Cardiac septum (tissue), 1 donor: ENCODE data around the gene CLEC7A. TPM values are rescaled to one million over a fixed set of nuclear protein-coding genes. Genes with fewer than 3 reads are reported as not detected.

Source experiments
- DNase-seq: peaks from one replicate; pipeline ENCODE4 v3.0.0-alpha.2; 2020; ENCODE audit warnings: low spot score
- intact Hi-C: fragments of 100-400 bp; cut with DNase I; formaldehyde crosslinking; loops from one replicate; pipeline ENCODE4 v1.14.0; 2022
- total RNA-seq: library from RNA; stranded (reverse); fragmentation: NEBNext Ultra II Directional; extraction: Animal tissue kit (Norgen Biotek cat#: 25700); gene quantifications from one replicate; pipeline ENCODE4 v1.2.1, GENCODE V29; 2021
- donor health status: DM: no; HTN: no; CAD: no.

Gene CLEC7A
- total RNA-seq, 1 donor from 2014 or later = 2.6 TPM

- intact Hi-C loops = no loop called here
- no peak for DNase-seq
These were observed 28.9 kb downstream of the CLEC7A start for GRCh38 chr12:10101042-10101579.

GRCh38 chr12:10098791-10099190 lies 31.2 kb downstream of the CLEC7A start, which contains the start of gene CLEC1A:
Gene CLEC1A, minus strand, starts transcription at chr12:10098985. Its CDS starts 63 bp downstream, at chr12:10098922.
- intact Hi-C loops = no loop called here
- DNase-seq = no peak

- intact Hi-C loops = no loop called here
- no peak for DNase-seq
These were observed 32.5 kb downstream of the CLEC7A start for GRCh38 chr12:10097521-10097920.

GRCh38 chr12:10095971-10096370 lies 34.0 kb downstream of the CLEC7A start:
- no peak for DNase-seq
- intact Hi-C loops = loop anchor here (2.0 kb wide), 1 partner anchor 27 kb away; no protein-coding TSS in a partner anchor

- intact Hi-C loops = loop anchor here (2.0 kb wide), 1 partner anchor 26 kb away; no protein-coding TSS in a partner anchor
- no peak for DNase-seq
These were observed 35.2 kb downstream of the CLEC7A start for GRCh38 chr12:10094646-10095395.

GRCh38 chr12:10088955-10089900 lies 40.8 kb downstream of the CLEC7A start:
- no peak for DNase-seq
- intact Hi-C loops = no loop called here

GRCh38 chr12:10088031-10088430 lies 42.0 kb downstream of the CLEC7A start:
- intact Hi-C loops = no loop called here
- DNase-seq = no peak

- DNase-seq = no peak
- intact Hi-C loops = no loop called here
These were observed 43.6 kb downstream of the CLEC7A start for GRCh38 chr12:10086387-10086786.

- intact Hi-C loops = no loop called here
- no peak for DNase-seq
These were observed 45.3 kb downstream of the CLEC7A start for GRCh38 chr12:10084733-10085132.

- DNase-seq = peak; percentile 55
- intact Hi-C loops = no loop called here
These were observed 47.7 kb downstream of the CLEC7A start for GRCh38 chr12:10082117-10082874.

- intact Hi-C loops = no loop called here
- no peak for DNase-seq
These were observed 54.5 kb downstream of the CLEC7A start for GRCh38 chr12:10075451-10075850.

GRCh38 chr12:10073261-10073660 lies 56.7 kb downstream of the CLEC7A start:
- intact Hi-C loops = no loop called here
- no peak for DNase-seq

- no peak for DNase-seq
- intact Hi-C loops = no loop called here
These were observed 57.9 kb downstream of the CLEC7A start for GRCh38 chr12:10072131-10072530.

GRCh38 chr12:10070380-10070779 lies 59.6 kb downstream of the CLEC7A start:
- intact Hi-C loops = no loop called here
- DNase-seq = no peak

GRCh38 chr12:10069976-10070375 lies 60.0 kb downstream of the CLEC7A start:
- intact Hi-C loops = loop anchor here (2.0 kb wide), 1 partner anchor 25 kb away; no protein-coding TSS in a partner anchor

GRCh38 chr12:10069099-10069498 lies 60.9 kb downstream of the CLEC7A start:
- no peak for DNase-seq
- intact Hi-C loops = loop anchor here (2.0 kb wide), 1 partner anchor 26 kb away; no protein-coding TSS in a partner anchor

More at GRCh38 chr12:10069976-10070375, 60.0 kb downstream of the CLEC7A start:
- no peak for DNase-seq

- DNase-seq = no peak
- intact Hi-C loops = loop anchor here (2.0 kb wide), 1 partner anchor 26 kb away; no protein-coding TSS in a partner anchor
These were observed 61.4 kb downstream of the CLEC7A start for GRCh38 chr12:10068644-10069043.

- intact Hi-C loops = loop anchor here (2.0 kb wide), 1 partner anchor 27 kb away; no protein-coding TSS in a partner anchor
- DNase-seq = no peak
These were observed 62.1 kb downstream of the CLEC7A start for GRCh38 chr12:10067942-10068341.

- no peak for DNase-seq
- intact Hi-C loops = no loop called here
These were observed 62.7 kb downstream of the CLEC7A start for GRCh38 chr12:10067264-10067663.
